Measurements from ENCODE around the gene KNL1. TPM values are rescaled to one million over a fixed set of nuclear protein-coding genes. Genes with fewer than 3 reads are reported as not detected.
A peak's percentile ranks its signal among the peaks of the same experiment; 100 is the strongest.
"Not testable (repeated sequence)": the region's sequence is repeated elsewhere in the genome, so short reads cannot be mapped to it uniquely, and the experiment has no call there.

Gene KNL1
- total and polyA plus RNA-seq, 2 donors: 2.4 to 25.8 TPM

- not testable (repeated sequence) for DNase-seq (ENCODE audit: low read depth in 6 of 9, low spot score in 9 of 9); H3K4me1 ChIP-seq (ENCODE audit: control insufficient read depth in 2 of 2, insufficient read depth in 2 of 2, low read length in 2 of 2)
Measured at GRCh38 chr15:40676906-40677305, 82.9 kb downstream of the KNL1 start.

GRCh38 chr15:40680151-40680550 lies 86.1 kb downstream of the KNL1 start:
- WGBS: 99% methylated on average over 1 of the region's 1 CpG
- no peak for DNase-seq (ENCODE audit: low read depth in 6 of 9, low spot score in 9 of 9)
- Histone ChIP-seq H3K27ac (ENCODE audit: low read depth in 1 of 2, low read length in 1 of 2) (no peak overlapping the region), H3K4me3 (ENCODE audit: low read length in 2 of 2) (no peak overlapping the region), H3K9me3 (ENCODE audit: control insufficient read depth in 2 of 2, insufficient read depth in 1 of 2, low read length in 1 of 2) (no peaks in the 10 kb centered on the region), H3K36me3 (ENCODE audit: control insufficient read depth in 2 of 2, insufficient read depth in 2 of 2, low read length in 1 of 2) (no peaks in the 10 kb centered on the region), H3K27me3 (ENCODE audit: control insufficient read depth in 2 of 2, insufficient read depth in 1 of 2, low read length in 1 of 2) (no peaks in the 10 kb centered on the region), H3K4me1 (ENCODE audit: control insufficient read depth in 2 of 2, insufficient read depth in 2 of 2, low read length in 2 of 2) (no peaks in the 10 kb centered on the region)

More at GRCh38 chr15:40676906-40677305, 82.9 kb downstream of the KNL1 start:
- H3K4me3 ChIP-seq (ENCODE audit: low read length in 2 of 2); H3K27ac ChIP-seq (ENCODE audit: low read depth in 1 of 2, low read length in 1 of 2); H3K9me3 ChIP-seq (ENCODE audit: control insufficient read depth in 2 of 2, insufficient read depth in 1 of 2, low read length in 1 of 2); H3K27me3 ChIP-seq (ENCODE audit: control insufficient read depth in 2 of 2, insufficient read depth in 1 of 2, low read length in 1 of 2); H3K36me3 ChIP-seq (ENCODE audit: control insufficient read depth in 2 of 2, insufficient read depth in 2 of 2, low read length in 1 of 2): not testable (repeated sequence)
- WGBS: 96% methylated on average over 38 of the region's 38 CpGs

DNA sequence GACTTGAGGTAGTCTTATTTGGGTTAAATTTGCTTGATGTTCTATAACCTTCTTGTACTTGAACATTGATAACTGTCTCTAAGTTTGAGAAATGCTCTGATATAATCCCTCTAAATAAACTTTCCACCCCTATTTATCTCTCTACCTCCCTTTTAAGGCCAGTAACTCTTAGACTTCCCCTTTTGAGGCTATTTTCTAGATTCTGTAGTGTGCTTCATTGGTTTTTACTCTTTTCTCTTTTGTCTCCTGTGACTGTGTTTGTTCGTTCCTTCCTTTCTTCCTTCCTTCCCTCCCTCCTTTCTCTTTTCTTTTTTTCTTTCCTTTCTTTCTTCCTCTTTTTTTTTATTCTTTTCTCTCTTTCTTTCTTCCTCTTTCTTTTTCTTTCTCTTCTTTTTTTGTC lies 86.9 kb downstream of the KNL1 start:
- H3K36me3 ChIP-seq (ENCODE audit: control insufficient read depth in 2 of 2, insufficient read depth in 2 of 2, low read length in 1 of 2); H3K27ac ChIP-seq (ENCODE audit: low read depth in 1 of 2, low read length in 1 of 2); H3K9me3 ChIP-seq (ENCODE audit: control insufficient read depth in 2 of 2, insufficient read depth in 1 of 2, low read length in 1 of 2); H3K4me1 ChIP-seq (ENCODE audit: control insufficient read depth in 2 of 2, insufficient read depth in 2 of 2, low read length in 2 of 2); DNase-seq (ENCODE audit: low read depth in 6 of 9, low spot score in 9 of 9); H3K4me3 ChIP-seq (ENCODE audit: low read length in 2 of 2); H3K27me3 ChIP-seq (ENCODE audit: control insufficient read depth in 2 of 2, insufficient read depth in 1 of 2, low read length in 1 of 2): not testable (repeated sequence)
- WGBS: 33% methylated on average over 1 of the region's 1 CpG

- Histone ChIP-seq H3K4me3 (ENCODE audit: low read length in 2 of 2) (no peak overlapping the region), H3K36me3 (ENCODE audit: control insufficient read depth in 2 of 2, insufficient read depth in 2 of 2, low read length in 1 of 2) (no peaks in the 10 kb centered on the region), H3K4me1 (ENCODE audit: control insufficient read depth in 2 of 2, insufficient read depth in 2 of 2, low read length in 2 of 2) (no peaks in the 10 kb centered on the region), H3K9me3 (ENCODE audit: control insufficient read depth in 2 of 2, insufficient read depth in 1 of 2, low read length in 1 of 2) (no peaks in the 10 kb centered on the region), H3K27ac (ENCODE audit: low read depth in 1 of 2, low read length in 1 of 2) (no peak overlapping the region), H3K27me3 (ENCODE audit: control insufficient read depth in 2 of 2, insufficient read depth in 1 of 2, low read length in 1 of 2) (no peaks in the 10 kb centered on the region)
- no peak for DNase-seq (ENCODE audit: low read depth in 6 of 9, low spot score in 9 of 9)
Measured at GRCh38 chr15:40684381-40684780, 90.3 kb downstream of the KNL1 start.

GRCh38 chr15:40685376-40685775 lies 91.3 kb downstream of the KNL1 start:
- Histone ChIP-seq H3K4me1 (ENCODE audit: control insufficient read depth in 2 of 2, insufficient read depth in 2 of 2, low read length in 2 of 2) (no peaks in the 10 kb centered on the region), H3K36me3 (ENCODE audit: control insufficient read depth in 2 of 2, insufficient read depth in 2 of 2, low read length in 1 of 2) (no peaks in the 10 kb centered on the region), H3K4me3 (ENCODE audit: low read length in 2 of 2) (no peak overlapping the region), H3K27ac (ENCODE audit: low read depth in 1 of 2, low read length in 1 of 2) (no peak overlapping the region), H3K9me3 (ENCODE audit: control insufficient read depth in 2 of 2, insufficient read depth in 1 of 2, low read length in 1 of 2) (no peaks in the 10 kb centered on the region), H3K27me3 (ENCODE audit: control insufficient read depth in 2 of 2, insufficient read depth in 1 of 2, low read length in 1 of 2) (no peaks in the 10 kb centered on the region)
- WGBS: 93% methylated on average over 2 of the region's 2 CpGs
- DNase-seq (ENCODE audit: low read depth in 6 of 9, low spot score in 9 of 9): no peak

- H3K36me3 ChIP-seq (ENCODE audit: control insufficient read depth in 2 of 2, insufficient read depth in 2 of 2, low read length in 1 of 2): peaks cover 0 to 5% of the 10 kb centered on the region in 2 donors
- 97% methylated on average over 9 of the region's 9 CpGs for WGBS
- H3K4me3 ChIP-seq (ENCODE audit: low read length in 2 of 2): no peak overlapping the region
- no peaks in the 10 kb centered on the region for H3K9me3 ChIP-seq (ENCODE audit: control insufficient read depth in 2 of 2, insufficient read depth in 1 of 2, low read length in 1 of 2)
- no peak for DNase-seq (ENCODE audit: low read depth in 6 of 9, low spot score in 9 of 9)
- peaks cover 8% of the 10 kb centered on the region in 2 donors for H3K4me1 ChIP-seq (ENCODE audit: control insufficient read depth in 2 of 2, insufficient read depth in 2 of 2, low read length in 2 of 2)
- H3K27me3 ChIP-seq (ENCODE audit: control insufficient read depth in 2 of 2, insufficient read depth in 1 of 2, low read length in 1 of 2): no peaks in the 10 kb centered on the region
- H3K27ac ChIP-seq (ENCODE audit: low read depth in 1 of 2, low read length in 1 of 2): no peak overlapping the region
Measured at GRCh38 chr15:40688932-40689799, 95.1 kb downstream of the KNL1 start.

GRCh38 chr15:40691737-40692136 lies 97.7 kb downstream of the KNL1 start:
- Histone ChIP-seq H3K27ac (ENCODE audit: low read depth in 1 of 2, low read length in 1 of 2) (no peak overlapping the region), H3K4me1 (ENCODE audit: control insufficient read depth in 2 of 2, insufficient read depth in 2 of 2, low read length in 2 of 2) (peaks cover 13 to 17% of the 10 kb centered on the region in 2 donors), H3K4me3 (ENCODE audit: low read length in 2 of 2) (no peak overlapping the region), H3K36me3 (ENCODE audit: control insufficient read depth in 2 of 2, insufficient read depth in 2 of 2, low read length in 1 of 2) (peaks cover 0 to 5% of the 10 kb centered on the region in 2 donors), H3K27me3 (ENCODE audit: control insufficient read depth in 2 of 2, insufficient read depth in 1 of 2, low read length in 1 of 2) (no peaks in the 10 kb centered on the region), H3K9me3 (ENCODE audit: control insufficient read depth in 2 of 2, insufficient read depth in 1 of 2, low read length in 1 of 2) (no peaks in the 10 kb centered on the region)
- DNase-seq (ENCODE audit: low read depth in 6 of 9, low spot score in 9 of 9): no peak
- 98% methylated on average over 4 of the region's 4 CpGs for WGBS

GRCh38 chr15:40693904-40694687 lies 100.0 kb downstream of the KNL1 start:
- H3K27me3 ChIP-seq (ENCODE audit: control insufficient read depth in 2 of 2, insufficient read depth in 1 of 2, low read length in 1 of 2): no peaks in the 10 kb centered on the region
- WGBS: 33% methylated on average over 31 of the region's 31 CpGs

More at GRCh38 chr15:40693904-40694687, 100.0 kb downstream of the KNL1 start:
- Histone ChIP-seq H3K36me3 (ENCODE audit: control insufficient read depth in 2 of 2, insufficient read depth in 2 of 2, low read length in 1 of 2) (peaks cover 5 to 6% of the 10 kb centered on the region in 2 donors), H3K4me3 (ENCODE audit: low read length in 2 of 2) (peak overlapping the region; percentile 87 to 91), H3K9me3 (ENCODE audit: control insufficient read depth in 2 of 2, insufficient read depth in 1 of 2, low read length in 1 of 2) (no peaks in the 10 kb centered on the region), H3K27ac (ENCODE audit: low read depth in 1 of 2, low read length in 1 of 2) (peak overlapping the region; percentile 100), H3K4me1 (ENCODE audit: control insufficient read depth in 2 of 2, insufficient read depth in 2 of 2, low read length in 2 of 2) (peaks cover 13 to 17% of the 10 kb centered on the region in 2 donors)
- DNase-seq (ENCODE audit: low read depth in 6 of 9, low spot score in 9 of 9): no peak

Measured in thymus (tissue), 11 donors.